GM23338 (cell line): ENCODE measurements around the gene TMEM255B. TPM values are rescaled to one million over a fixed set of nuclear protein-coding genes. Genes with fewer than 3 reads are reported as not detected.

Experiments used
- ATAC-seq: fragments of 200-7000 bp; cut with Tn5 transposase; 3 replicates; pipeline ENCODE4 v1.9.1; 2020
- DNase-seq: peaks from one replicate; pipeline ENCODE4 v3.0.0-alpha.2; 2015; ENCODE audit warnings: low spot score
- H2AFZ ChIP-seq: fragments of 200-600 bp; sonication (generic); 2 replicates; pipeline ENCODE4 v1.8.0; 2016; ENCODE audit warnings: antibody characterized with exemption, mild to moderate bottlenecking, moderate library complexity
- H3F3A ChIP-seq: fragments of 200-600 bp; sonication (generic); replicated peaks from 2 replicates; pipeline ENCODE4 v1.8.0; 2017; ENCODE audit warnings: antibody characterized with exemption, mixed run types, low read depth
- H3K27ac ChIP-seq: fragments of 200-600 bp; sonication (generic); 2 replicates; pipeline ENCODE4 v1.6.1; 2016; ENCODE audit warnings: low read depth
- H3K27me3 ChIP-seq: fragments of 200-600 bp; sonication (generic); 2 replicates; pipeline ENCODE4 v1.8.0; 2016; ENCODE audit warnings: mild to moderate bottlenecking, mixed run types, moderate library complexity; ENCODE audit not compliant: insufficient read depth
- H3K36me3 ChIP-seq: fragments of 200-600 bp; sonication (generic); 2 replicates; pipeline ENCODE4 v1.8.0; 2016; ENCODE audit warnings: mild to moderate bottlenecking; ENCODE audit not compliant: insufficient read depth
- H3K4me1 ChIP-seq: fragments of 200-600 bp; sonication (generic); 2 replicates; pipeline ENCODE4 v1.8.0; 2016; ENCODE audit warnings: mild to moderate bottlenecking, moderate library complexity; ENCODE audit not compliant: insufficient read depth
- H3K4me2 ChIP-seq: fragments of 200-600 bp; sonication (generic); 2 replicates; pipeline ENCODE4 v1.7.1; 2017; ENCODE audit warnings: mixed run types
- H3K4me3 ChIP-seq: fragments of 200-600 bp; sonication (generic); 2 replicates; pipeline ENCODE4 v1.6.1; 2016; ENCODE audit warnings: mixed run types
- H3K79me2 ChIP-seq: fragments of 200-600 bp; sonication (generic); replicated peaks from 2 replicates; pipeline ENCODE4 v1.8.0; 2017; ENCODE audit warnings: mild to moderate bottlenecking; ENCODE audit not compliant: insufficient read depth
- H3K9me2 ChIP-seq: fragments of 200-600 bp; sonication (generic); 2 replicates; pipeline ENCODE4 v1.8.0; 2017; ENCODE audit not compliant: insufficient read depth
- H4K20me1 ChIP-seq: fragments of 200-600 bp; sonication (generic); replicated peaks from 2 replicates; pipeline ENCODE4 v1.8.0; 2017; ENCODE audit warnings: mild to moderate bottlenecking; ENCODE audit not compliant: insufficient read depth
- H3K27ac Mint-ChIP-seq: 2 replicates; pipeline ENCODE4 v1.8.0; 2020; ENCODE audit warnings: inconsistent platforms, mild to moderate bottlenecking, moderate library complexity, mixed read lengths
- H3K27me3 Mint-ChIP-seq: 3 replicates; pipeline ENCODE4 v1.8.0; 2022; ENCODE audit warnings: low read depth, mild to moderate bottlenecking, moderate library complexity, mixed read lengths, inconsistent platforms; ENCODE audit not compliant: insufficient read depth, poor library complexity
- H3K36me3 Mint-ChIP-seq: 3 replicates; pipeline ENCODE4 v1.8.0; 2021; ENCODE audit warnings: low read depth, mild to moderate bottlenecking, inconsistent platforms, moderate library complexity, mixed read lengths
- H3K4me1 Mint-ChIP-seq: 3 replicates; pipeline ENCODE4 v1.8.0; 2020; ENCODE audit warnings: mild to moderate bottlenecking, inconsistent platforms, mixed read lengths
- H3K4me3 Mint-ChIP-seq: 3 replicates; pipeline ENCODE4 v1.8.0; 2021; ENCODE audit warnings: moderate library complexity, mild to moderate bottlenecking, inconsistent platforms, mixed read lengths
- H3K9me3 Mint-ChIP-seq: 3 replicates; pipeline ENCODE4 v1.8.0; 2020; ENCODE audit warnings: moderate library complexity, mild to moderate bottlenecking, inconsistent platforms, mixed read lengths
- CREB1 ChIP-seq: fragments of 250-450 bp; sonication (Bioruptor Pico); IDR thresholded peaks from 2 replicates; pipeline ENCODE4 v1.5.0; 2020; ENCODE audit warnings: low read depth, mild to moderate bottlenecking, moderate library complexity
- CTCF ChIP-seq, 2 experiments: fragments of 200-600 bp in 1 of 2; sonication (generic) in 1 of 2; conservative IDR thresholded peaks; 2 replicates each; pipeline versions ENCODE4 v1.5.1 to v1.6.1; 2016 to 2017; ENCODE audit warnings: antibody characterized with exemption in 2 of 2, low read depth in 2 of 2, mild to moderate bottlenecking in 2 of 2, moderate library complexity in 1 of 2
- ETS1 ChIP-seq: IDR thresholded peaks from 2 replicates; pipeline ENCODE4 v1.6.1; 2016; ENCODE audit warnings: antibody characterized with exemption
- EZH2 ChIP-seq: fragments of 200-600 bp; sonication (generic); IDR thresholded peaks from one replicate; pipeline ENCODE4 v1.8.0; 2017; ENCODE audit warnings: antibody characterized with exemption, mild to moderate bottlenecking, low read depth; ENCODE audit not compliant: unreplicated experiment
- EZH2phosphoT487 ChIP-seq: fragments of 200-600 bp; sonication (generic); IDR thresholded peaks from one replicate; pipeline ENCODE4 v1.8.1; 2018; ENCODE audit warnings: antibody characterized with exemption; ENCODE audit not compliant: unreplicated experiment
- JUNB ChIP-seq: IDR thresholded peaks from one replicate; pipeline ENCODE4 v1.6.1; 2016; ENCODE audit warnings: antibody characterized with exemption; ENCODE audit not compliant: unreplicated experiment
- NANOG ChIP-seq: IDR thresholded peaks from 2 replicates; pipeline ENCODE4 v1.6.1; 2016; ENCODE audit warnings: antibody characterized with exemption, borderline replicate concordance
- POLR2AphosphoS5 ChIP-seq: IDR thresholded peaks from 2 replicates; pipeline ENCODE4 v1.6.1; 2016; ENCODE audit warnings: antibody characterized with exemption, low read depth
- STAT1 ChIP-seq: IDR thresholded peaks from one replicate; pipeline ENCODE4 v1.6.1; 2016; ENCODE audit warnings: antibody characterized with exemption; ENCODE audit not compliant: unreplicated experiment
- ZNF114 ChIP-seq: fragments of 250-450 bp; sonication (Bioruptor Pico); IDR thresholded peaks from 2 replicates; pipeline ENCODE4 v1.5.0; 2020; ENCODE audit warnings: mild to moderate bottlenecking, moderate library complexity
- ZNF331 ChIP-seq: fragments of 250-450 bp; sonication (Bioruptor Pico); IDR thresholded peaks from 2 replicates; pipeline ENCODE4 v1.5.0; 2020; ENCODE audit warnings: low read depth, mild to moderate bottlenecking, moderate library complexity
- polyA plus RNA-seq: library from polyadenylated mRNA; unstranded; fragments of >200 nt; fragmentation: Nextera tagmentation; extraction: Ambion mirVana; gene quantifications from 2 replicates; pipeline ENCODE4 v1.2.1, GENCODE V29; 2016
- total RNA-seq: library from RNA; depleted of rRNA; stranded (reverse); fragments of >200 nt; shearing (Covaris generic); gene quantifications from 2 replicates; pipeline ENCODE4 v1.2.3, GENCODE V29; 2014
- TF ChIP-seq, protein P1 (sequence below): fragments of 250-450 bp; sonication (Bioruptor Pico); IDR thresholded peaks from 2 replicates; pipeline ENCODE4 v1.5.0; 2020; ENCODE audit warnings: mild to moderate bottlenecking, moderate library complexity
- TF ChIP-seq, protein P2 (sequence below): IDR thresholded peaks from one replicate; pipeline ENCODE4 v1.6.1; 2018; ENCODE audit warnings: antibody characterized with exemption; ENCODE audit not compliant: unreplicated experiment

TMEM255B gene
- total and polyA plus RNA-seq, 2 experiments from 2014 or later = 0.69 to 4.4 TPM

DNA sequence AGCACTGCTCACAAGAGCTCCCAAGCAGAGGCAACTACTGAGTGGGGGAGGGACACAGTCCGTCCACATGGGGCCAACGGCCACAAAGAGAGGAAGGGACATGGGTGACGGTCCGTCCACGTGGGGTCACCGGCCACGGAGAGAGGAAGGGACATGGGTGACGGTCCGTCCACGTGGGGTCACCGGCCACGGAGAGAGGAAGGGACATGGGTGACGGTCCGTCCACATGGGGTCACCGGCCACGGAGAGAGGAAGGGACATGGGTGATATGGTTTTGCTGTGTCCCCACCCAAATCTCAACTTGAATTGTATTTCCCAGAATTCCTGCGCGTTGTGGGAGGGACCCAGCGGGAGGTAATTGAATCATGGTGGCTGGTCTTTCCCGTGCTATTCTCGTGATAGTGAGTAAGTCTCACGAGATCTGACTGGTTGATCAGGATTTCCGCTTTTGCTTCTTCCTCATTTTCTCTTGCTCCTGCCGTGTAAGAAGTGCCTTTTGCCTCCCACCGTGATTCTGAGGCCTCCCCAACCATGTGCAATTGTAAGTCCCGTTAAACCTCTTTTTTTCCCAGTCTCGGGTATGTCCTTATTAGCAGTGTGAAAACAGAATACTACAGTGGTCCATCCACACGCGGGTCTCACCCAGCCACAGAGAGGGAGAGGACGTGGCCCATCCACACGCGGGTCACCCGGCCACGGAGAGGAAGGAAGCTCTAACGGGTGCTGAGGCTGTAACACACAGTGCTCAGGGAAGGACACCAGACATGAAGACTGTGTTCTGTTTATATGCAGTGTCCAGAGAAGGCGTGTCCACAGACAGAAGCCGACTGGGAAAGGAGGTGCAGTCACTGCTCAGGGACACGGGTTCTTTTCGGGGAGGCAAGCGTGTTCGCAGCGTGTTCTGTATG, 56.4 kb downstream of the TMEM255B start:
- Histone ChIP-seq H3K27ac (no peak overlapping the region), H3K9me2 (no peaks in the 10 kb centered on the region), H3K4me1 (no peaks in the 10 kb centered on the region), H4K20me1 (no peaks in the 10 kb centered on the region), H3K36me3 (no peaks in the 10 kb centered on the region), H3K4me2 (no peak overlapping the region), H3K27me3 (no peaks in the 10 kb centered on the region), H2AFZ (no peak overlapping the region), H3F3A (no peaks in the 10 kb centered on the region), H3K79me2 (no peaks in the 10 kb centered on the region), H3K4me3 (no peak overlapping the region)
- Mint-ChIP-seq H3K4me3 (no peak overlapping the region; the same call in 2 of the 3 replicates), H3K36me3 (peaks cover 8% of the 10 kb centered on the region), H3K9me3 (peaks cover 7% of the 10 kb centered on the region; the same call in 2 of the 3 replicates), H3K27ac (no peak overlapping the region), H3K27me3 (peaks cover 15% of the 10 kb centered on the region), H3K4me1 (no peaks in the 10 kb centered on the region; the same call in 2 of the 3 replicates)
- TF ChIP-seq EZH2phosphoT487 = no peak
- no peak for TF ChIP-seq STAT1
- no peak for TF ChIP-seq CTCF (conservative IDR thresholded peaks at IDR 0.05; ENCODE audit: low read depth in 2 of 2)
- no peak for TF ChIP-seq NANOG
- TF ChIP-seq ZNF331 = no peak
- no peak for TF ChIP-seq POLR2AphosphoS5
- no peak for TF ChIP-seq ZNF114 (CRISPR knock-in tag)
- no peak for TF ChIP-seq ETS1
- TF ChIP-seq EZH2 = no peak
- TF ChIP-seq, protein P1, sequence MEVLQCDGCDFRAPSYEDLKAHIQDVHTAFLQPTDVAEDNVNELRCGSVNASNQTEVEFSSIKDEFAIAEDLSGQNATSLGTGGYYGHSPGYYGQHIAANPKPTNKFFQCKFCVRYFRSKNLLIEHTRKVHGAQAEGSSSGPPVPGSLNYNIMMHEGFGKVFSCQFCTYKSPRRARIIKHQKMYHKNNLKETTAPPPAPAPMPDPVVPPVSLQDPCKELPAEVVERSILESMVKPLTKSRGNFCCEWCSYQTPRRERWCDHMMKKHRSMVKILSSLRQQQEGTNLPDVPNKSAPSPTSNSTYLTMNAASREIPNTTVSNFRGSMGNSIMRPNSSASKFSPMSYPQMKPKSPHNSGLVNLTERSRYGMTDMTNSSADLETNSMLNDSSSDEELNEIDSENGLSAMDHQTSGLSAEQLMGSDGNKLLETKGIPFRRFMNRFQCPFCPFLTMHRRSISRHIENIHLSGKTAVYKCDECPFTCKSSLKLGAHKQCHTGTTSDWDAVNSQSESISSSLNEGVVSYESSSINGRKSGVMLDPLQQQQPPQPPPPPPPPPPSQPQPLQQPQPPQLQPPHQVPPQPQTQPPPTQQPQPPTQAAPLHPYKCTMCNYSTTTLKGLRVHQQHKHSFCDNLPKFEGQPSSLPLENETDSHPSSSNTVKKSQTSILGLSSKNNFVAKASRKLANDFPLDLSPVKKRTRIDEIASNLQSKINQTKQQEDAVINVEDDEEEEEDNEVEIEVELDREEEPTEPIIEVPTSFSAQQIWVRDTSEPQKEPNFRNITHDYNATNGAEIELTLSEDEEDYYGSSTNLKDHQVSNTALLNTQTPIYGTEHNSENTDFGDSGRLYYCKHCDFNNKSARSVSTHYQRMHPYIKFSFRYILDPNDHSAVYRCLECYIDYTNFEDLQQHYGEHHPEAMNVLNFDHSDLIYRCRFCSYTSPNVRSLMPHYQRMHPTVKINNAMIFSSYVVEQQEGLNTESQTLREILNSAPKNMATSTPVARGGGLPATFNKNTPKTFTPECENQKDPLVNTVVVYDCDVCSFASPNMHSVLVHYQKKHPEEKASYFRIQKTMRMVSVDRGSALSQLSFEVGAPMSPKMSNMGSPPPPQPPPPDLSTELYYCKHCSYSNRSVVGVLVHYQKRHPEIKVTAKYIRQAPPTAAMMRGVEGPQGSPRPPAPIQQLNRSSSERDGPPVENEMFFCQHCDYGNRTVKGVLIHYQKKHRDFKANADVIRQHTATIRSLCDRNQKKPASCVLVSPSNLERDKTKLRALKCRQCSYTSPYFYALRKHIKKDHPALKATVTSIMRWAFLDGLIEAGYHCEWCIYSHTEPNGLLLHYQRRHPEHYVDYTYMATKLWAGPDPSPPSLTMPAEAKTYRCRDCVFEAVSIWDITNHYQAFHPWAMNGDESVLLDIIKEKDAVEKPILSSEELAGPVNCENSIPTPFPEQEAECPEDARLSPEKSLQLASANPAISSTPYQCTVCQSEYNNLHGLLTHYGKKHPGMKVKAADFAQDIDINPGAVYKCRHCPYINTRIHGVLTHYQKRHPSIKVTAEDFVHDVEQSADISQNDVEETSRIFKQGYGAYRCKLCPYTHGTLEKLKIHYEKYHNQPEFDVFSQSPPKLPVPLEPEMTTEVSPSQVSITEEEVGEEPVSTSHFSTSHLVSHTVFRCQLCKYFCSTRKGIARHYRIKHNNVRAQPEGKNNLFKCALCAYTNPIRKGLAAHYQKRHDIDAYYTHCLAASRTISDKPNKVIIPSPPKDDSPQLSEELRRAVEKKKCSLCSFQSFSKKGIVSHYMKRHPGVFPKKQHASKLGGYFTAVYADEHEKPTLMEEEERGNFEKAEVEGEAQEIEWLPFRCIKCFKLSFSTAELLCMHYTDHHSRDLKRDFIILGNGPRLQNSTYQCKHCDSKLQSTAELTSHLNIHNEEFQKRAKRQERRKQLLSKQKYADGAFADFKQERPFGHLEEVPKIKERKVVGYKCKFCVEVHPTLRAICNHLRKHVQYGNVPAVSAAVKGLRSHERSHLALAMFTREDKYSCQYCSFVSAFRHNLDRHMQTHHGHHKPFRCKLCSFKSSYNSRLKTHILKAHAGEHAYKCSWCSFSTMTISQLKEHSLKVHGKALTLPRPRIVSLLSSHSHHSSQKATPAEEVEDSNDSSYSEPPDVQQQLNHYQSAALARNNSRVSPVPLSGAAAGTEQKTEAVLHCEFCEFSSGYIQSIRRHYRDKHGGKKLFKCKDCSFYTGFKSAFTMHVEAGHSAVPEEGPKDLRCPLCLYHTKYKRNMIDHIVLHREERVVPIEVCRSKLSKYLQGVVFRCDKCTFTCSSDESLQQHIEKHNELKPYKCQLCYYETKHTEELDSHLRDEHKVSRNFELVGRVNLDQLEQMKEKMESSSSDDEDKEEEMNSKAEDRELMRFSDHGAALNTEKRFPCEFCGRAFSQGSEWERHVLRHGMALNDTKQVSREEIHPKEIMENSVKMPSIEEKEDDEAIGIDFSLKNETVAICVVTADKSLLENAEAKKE (CRISPR knock-in tag) = no peak
- TF ChIP-seq CREB1 = no peak
- no peak for TF ChIP-seq JUNB
- TF ChIP-seq, protein P2, sequence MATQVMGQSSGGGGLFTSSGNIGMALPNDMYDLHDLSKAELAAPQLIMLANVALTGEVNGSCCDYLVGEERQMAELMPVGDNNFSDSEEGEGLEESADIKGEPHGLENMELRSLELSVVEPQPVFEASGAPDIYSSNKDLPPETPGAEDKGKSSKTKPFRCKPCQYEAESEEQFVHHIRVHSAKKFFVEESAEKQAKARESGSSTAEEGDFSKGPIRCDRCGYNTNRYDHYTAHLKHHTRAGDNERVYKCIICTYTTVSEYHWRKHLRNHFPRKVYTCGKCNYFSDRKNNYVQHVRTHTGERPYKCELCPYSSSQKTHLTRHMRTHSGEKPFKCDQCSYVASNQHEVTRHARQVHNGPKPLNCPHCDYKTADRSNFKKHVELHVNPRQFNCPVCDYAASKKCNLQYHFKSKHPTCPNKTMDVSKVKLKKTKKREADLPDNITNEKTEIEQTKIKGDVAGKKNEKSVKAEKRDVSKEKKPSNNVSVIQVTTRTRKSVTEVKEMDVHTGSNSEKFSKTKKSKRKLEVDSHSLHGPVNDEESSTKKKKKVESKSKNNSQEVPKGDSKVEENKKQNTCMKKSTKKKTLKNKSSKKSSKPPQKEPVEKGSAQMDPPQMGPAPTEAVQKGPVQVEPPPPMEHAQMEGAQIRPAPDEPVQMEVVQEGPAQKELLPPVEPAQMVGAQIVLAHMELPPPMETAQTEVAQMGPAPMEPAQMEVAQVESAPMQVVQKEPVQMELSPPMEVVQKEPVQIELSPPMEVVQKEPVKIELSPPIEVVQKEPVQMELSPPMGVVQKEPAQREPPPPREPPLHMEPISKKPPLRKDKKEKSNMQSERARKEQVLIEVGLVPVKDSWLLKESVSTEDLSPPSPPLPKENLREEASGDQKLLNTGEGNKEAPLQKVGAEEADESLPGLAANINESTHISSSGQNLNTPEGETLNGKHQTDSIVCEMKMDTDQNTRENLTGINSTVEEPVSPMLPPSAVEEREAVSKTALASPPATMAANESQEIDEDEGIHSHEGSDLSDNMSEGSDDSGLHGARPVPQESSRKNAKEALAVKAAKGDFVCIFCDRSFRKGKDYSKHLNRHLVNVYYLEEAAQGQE = no peak
- ATAC-seq (no peak), DNase-seq (no peak)
